Left renal pelvis (tissue), 4 donors: Measurements from ENCODE around the gene MGME1. TPM values are rescaled to one million over a fixed set of nuclear protein-coding genes. Genes with fewer than 3 reads are reported as not detected.

Experiments
- DNase-seq, 4 donors: peaks; one replicate each; pipeline ENCODE4 v3.0.0-alpha.2; 2013; ENCODE audit warnings: low read depth in 4 of 4, low spot score in 3 of 4
- polyA plus RNA-seq, 4 donors: library from polyadenylated mRNA; unstranded; fragments of 120-200 nt; gene quantifications; one replicate each; pipeline ENCODE4 v1.2.1, GENCODE V29; 2013; ENCODE audit not compliant: insufficient read length in 4 of 4

Gene MGME1
- polyA plus RNA-seq, 4 donors = 25.5 to 47.5 (median 41.9) TPM

GRCh38 chr20:17987988-17988387 lies 19.2 kb downstream of the MGME1 start:
- no peak for DNase-seq

- no peak for DNase-seq
Observed at GRCh38 chr20:17990278-17990972, 21.6 kb downstream of the MGME1 start.

- no peak for DNase-seq
Observed at GRCh38 chr20:17992224-17992637, 23.4 kb downstream of the MGME1 start.

GRCh38 chr20:17992847-17993513 lies 24.2 kb downstream of the MGME1 start:
- no peak for DNase-seq

GRCh38 chr20:17993546-17993945 lies 24.7 kb downstream of the MGME1 start:
- DNase-seq = no peak

GRCh38 chr20:17995967-17996819 lies 27.4 kb downstream of the MGME1 start:
- no peak for DNase-seq

GRCh38 chr20:17998446-17998845 lies 29.6 kb downstream of the MGME1 start:
- no peak for DNase-seq

GRCh38 chr20:17999566-17999965 lies 30.7 kb downstream of the MGME1 start:
- no peak for DNase-seq

GRCh38 chr20:18001131-18001921 lies 32.5 kb downstream of the MGME1 start:
- no peak for DNase-seq

GRCh38 chr20:18003897-18004296 lies 35.1 kb downstream of the MGME1 start:
- DNase-seq = no peak

GRCh38 chr20:18004384-18005031 lies 35.7 kb downstream of the MGME1 start:
- DNase-seq = no peak

GRCh38 chr20:18005170-18005989 lies 36.6 kb downstream of the MGME1 start:
- no peak for DNase-seq

GRCh38 chr20:18005990-18006364 lies 37.2 kb downstream of the MGME1 start:
- no peak for DNase-seq

- DNase-seq = no peak
Observed at GRCh38 chr20:18006684-18007083, 37.9 kb downstream of the MGME1 start.

GRCh38 chr20:18007534-18008292 lies 38.9 kb downstream of the MGME1 start:
- DNase-seq = no peak

- DNase-seq = no peak
Observed at GRCh38 chr20:18009116-18009515, 40.3 kb downstream of the MGME1 start.

- no peak for DNase-seq
Observed at GRCh38 chr20:18011482-18011881, 42.7 kb downstream of the MGME1 start.

- DNase-seq = no peak
Observed at GRCh38 chr20:18011951-18012645, 43.3 kb downstream of the MGME1 start.
